ENCODE measurements around the gene PRR5. TPM values are rescaled to one million over a fixed set of nuclear protein-coding genes. Genes with fewer than 3 reads are reported as not detected.

PRR5 gene
- total RNA-seq, 1 donor from 2014 or later = 14.0 TPM

- Histone ChIP-seq H3K36me3 (ENCODE audit: control insufficient read depth, insufficient read depth, low read length) (peaks cover 1% of the 10 kb centered on the region), H3K27me3 (ENCODE audit: control insufficient read depth, insufficient read depth, low read length) (no peaks in the 10 kb centered on the region), H3K4me3 (ENCODE audit: low read depth, low read length) (no peak overlapping the region)
- no peak for TF ChIP-seq CTCF (IDR thresholded peaks at IDR 0.05; ENCODE audit: insufficient read depth, low read length, severe bottlenecking)
- FAIRE-seq (no peak), DNase-seq (ENCODE audit: low read depth) (no peak)
Observed at GRCh38 chr22:44706488-44706887, 4.5 kb downstream of the PRR5 start.

DNA sequence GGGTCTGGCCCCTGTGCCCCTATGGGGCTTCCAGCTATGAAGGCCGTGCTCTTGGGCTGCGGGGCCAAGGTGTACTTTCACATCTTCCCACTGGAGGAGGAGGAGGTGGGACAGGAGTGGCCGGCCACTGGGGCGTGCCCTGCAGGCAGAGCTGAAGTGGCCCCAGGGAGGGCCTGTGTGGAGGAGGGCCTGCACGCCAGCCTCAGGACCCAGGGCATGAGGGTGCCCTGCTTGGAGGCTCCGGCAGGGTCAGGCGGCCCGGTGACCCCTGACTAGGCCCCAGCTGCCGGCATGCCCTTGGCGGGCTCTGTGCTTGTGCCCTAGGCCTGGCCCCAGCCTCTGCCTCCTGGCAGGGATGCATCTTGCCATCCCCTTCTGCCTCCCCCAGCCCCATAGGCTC is 5.2 kb downstream of the PRR5 start:
- DNase-seq (ENCODE audit: low read depth) (no peak), FAIRE-seq (no peak)
- peaks cover 3% of the 10 kb centered on the region for H3K36me3 ChIP-seq (ENCODE audit: control insufficient read depth, insufficient read depth, low read length)
- H3K4me3 ChIP-seq (ENCODE audit: low read depth, low read length) = no peak overlapping the region
- TF ChIP-seq CTCF (IDR thresholded peaks at IDR 0.05; ENCODE audit: insufficient read depth, low read length, severe bottlenecking) = no peak
- no peaks in the 10 kb centered on the region for H3K27me3 ChIP-seq (ENCODE audit: control insufficient read depth, insufficient read depth, low read length)

- Histone ChIP-seq H3K4me3 (ENCODE audit: low read depth, low read length) (no peak overlapping the region), H3K36me3 (ENCODE audit: control insufficient read depth, insufficient read depth, low read length) (peaks cover 4% of the 10 kb centered on the region), H3K27me3 (ENCODE audit: control insufficient read depth, insufficient read depth, low read length) (no peaks in the 10 kb centered on the region)
- TF ChIP-seq CTCF (IDR thresholded peaks at IDR 0.05; ENCODE audit: insufficient read depth, low read length, severe bottlenecking) = no peak
- DNase-seq (ENCODE audit: low read depth) = peak; percentile 74
- no peak for FAIRE-seq
Observed at GRCh38 chr22:44707752-44708151, 5.7 kb downstream of the PRR5 start.

DNA sequence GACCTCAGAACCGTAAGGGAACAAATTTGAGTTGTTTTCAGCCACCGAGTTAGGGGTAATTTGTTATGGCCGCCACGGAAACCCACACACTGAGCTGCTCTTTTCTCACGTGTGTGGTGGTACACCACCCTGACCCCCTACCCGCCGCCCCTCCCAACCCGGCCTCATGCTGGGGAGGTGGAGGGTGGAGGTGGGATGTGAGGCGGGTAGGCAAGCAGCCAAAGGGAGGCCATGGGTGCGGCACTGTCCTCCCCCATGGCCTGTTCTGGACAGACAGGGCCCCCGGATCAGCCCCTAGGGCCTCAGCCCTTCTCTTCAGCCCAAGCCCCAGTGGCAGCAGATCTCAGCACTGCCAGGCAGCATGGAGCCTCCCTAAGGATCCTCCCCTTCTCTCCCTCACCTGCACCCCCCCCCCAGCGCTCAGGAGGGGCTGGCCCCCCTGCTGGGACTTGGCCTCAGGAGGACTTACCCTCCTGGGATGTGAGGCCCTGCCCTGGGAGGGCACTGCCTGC is 7.9 kb downstream of the PRR5 start:
- TF ChIP-seq CTCF (IDR thresholded peaks at IDR 0.05; ENCODE audit: insufficient read depth, low read length, severe bottlenecking) = no peak
- Histone ChIP-seq H3K27me3 (ENCODE audit: control insufficient read depth, insufficient read depth, low read length) (no peaks in the 10 kb centered on the region), H3K4me3 (ENCODE audit: low read depth, low read length) (no peak overlapping the region), H3K36me3 (ENCODE audit: control insufficient read depth, insufficient read depth, low read length) (peaks cover 2% of the 10 kb centered on the region)
- FAIRE-seq (no peak), DNase-seq (ENCODE audit: low read depth) (no peak)

- no peaks in the 10 kb centered on the region for H3K27me3 ChIP-seq (ENCODE audit: control insufficient read depth, insufficient read depth, low read length)
- H3K4me3 ChIP-seq (ENCODE audit: low read depth, low read length) = no peak overlapping the region
- TF ChIP-seq CTCF (IDR thresholded peaks at IDR 0.05; ENCODE audit: insufficient read depth, low read length, severe bottlenecking) = no peak
- DNase-seq (ENCODE audit: low read depth) = no peak
- H3K36me3 ChIP-seq (ENCODE audit: control insufficient read depth, insufficient read depth, low read length) = peaks cover 2% of the 10 kb centered on the region
- FAIRE-seq = no peak
Observed at GRCh38 chr22:44710474-44711240, 8.7 kb downstream of the PRR5 start.

DNA sequence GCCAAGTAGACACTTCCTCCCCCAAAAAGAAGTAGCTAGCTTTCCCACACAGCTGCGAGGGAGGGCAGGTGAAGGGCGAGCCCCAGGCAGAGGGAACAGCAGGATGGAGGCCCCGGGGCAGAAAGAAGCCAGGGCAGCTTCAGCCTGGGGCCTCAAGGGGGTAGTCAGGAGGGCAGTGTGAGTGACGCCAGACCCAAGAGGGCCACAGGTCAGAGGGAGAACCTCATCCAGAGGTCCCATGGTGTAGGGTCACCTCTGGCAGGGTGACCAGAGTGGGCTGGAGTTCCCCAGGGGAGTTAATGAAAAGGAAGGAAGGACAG is 9.2 kb downstream of the PRR5 start:
- H3K27me3 ChIP-seq (ENCODE audit: control insufficient read depth, insufficient read depth, low read length) = no peaks in the 10 kb centered on the region
- DNase-seq (ENCODE audit: low read depth) = no peak
- TF ChIP-seq CTCF (IDR thresholded peaks at IDR 0.05; ENCODE audit: insufficient read depth, low read length, severe bottlenecking) = no peak
- no peak overlapping the region for H3K4me3 ChIP-seq (ENCODE audit: low read depth, low read length)
- FAIRE-seq = no peak
- H3K36me3 ChIP-seq (ENCODE audit: control insufficient read depth, insufficient read depth, low read length) = peaks cover 2% of the 10 kb centered on the region

Data from bronchial epithelial cell (primary cell).